SK-N-SH (cell line): ENCODE measurements around the gene PPP1R2C. TPM values are rescaled to one million over a fixed set of nuclear protein-coding genes. Genes with fewer than 3 reads are reported as not detected.

Source experiments
- CTCF ChIA-PET: fragments of 300-600, 350-600 bp; formaldehyde crosslinking; extraction: SDS; loops from one replicate; lab custom pipeline; 2021; lab: Yijun Ruan, JAX
- POLR2A ChIA-PET: fragments of 350-600 bp; sonication (Branson Sonifier 250); formaldehyde crosslinking; extraction: SDS; loops from one replicate; lab custom pipeline; 2020; ENCODE audit warnings: antibody characterized with exemption, inconsistent platforms; lab: Yijun Ruan, JAX
- DNase-seq: peaks from one replicate; pipeline ENCODE4 v3.0.0; 2012
- H2AFZ ChIP-seq: fragments of 200-600 bp; sonication (generic); 2 replicates; pipeline ENCODE4 v1.8.1; 2016; ENCODE audit warnings: antibody characterized with exemption, mild to moderate bottlenecking, low read depth
- H3F3A ChIP-seq: fragments of 200-600 bp; sonication (generic); replicated peaks from 2 replicates; pipeline ENCODE3; 2016; ENCODE audit warnings: antibody characterized with exemption, mild to moderate bottlenecking; ENCODE audit not compliant: insufficient read depth
- H3K27ac ChIP-seq, 2 experiments: fragments of 200-500 bp in 1 of 2; fragments of 200-600 bp in 1 of 2; sonication (Bioruptor generic) in 1 of 2; sonication (generic), shearing (Covaris generic) in 1 of 2; 2 replicates each; pipeline versions ENCODE4 v1.5.1 to v1.6.1; 2014 to 2016; ENCODE audit warnings: low read depth in 2 of 2, inconsistent platforms in 1 of 2, low read length in 1 of 2, mild to moderate bottlenecking in 1 of 2, mixed read lengths in 1 of 2
- H3K27me3 ChIP-seq: fragments of 200-600 bp; sonication (generic), shearing (Covaris generic); 2 replicates; pipeline ENCODE4 v1.6.1; 2016; ENCODE audit warnings: mixed run types; ENCODE audit not compliant: insufficient read depth
- H3K36me3 ChIP-seq, 2 experiments: fragments of 200-500 bp in 1 of 2; fragments of 200-600 bp in 1 of 2; sonication (Bioruptor generic) in 1 of 2; sonication (generic) in 1 of 2; replicated peaks in 1 of 2; 2 replicates each; pipeline versions ENCODE3 to v1.5.1; 2014 to 2016; ENCODE audit warnings: low read length in 1 of 2, mild to moderate bottlenecking in 1 of 2; ENCODE audit not compliant: insufficient read depth in 2 of 2, control insufficient read depth in 1 of 2
- H3K4me1 ChIP-seq, 2 experiments: fragments of 200-500 bp in 1 of 2; fragments of 200-600 bp in 1 of 2; sonication (Bioruptor generic) in 1 of 2; sonication (generic), shearing (Covaris generic) in 1 of 2; 2 replicates each; pipeline versions ENCODE4 v1.5.1 to v1.6.1; 2014 to 2016; ENCODE audit warnings: low read depth in 1 of 2, low read length in 1 of 2, mixed run types in 1 of 2; ENCODE audit not compliant: insufficient read depth in 2 of 2, control insufficient read depth in 1 of 2
- H3K4me2 ChIP-seq: fragments of 200-600 bp; sonication (generic), shearing (Covaris generic); 2 replicates; pipeline ENCODE4 v1.6.1; 2017; ENCODE audit warnings: mixed run types
- H3K4me3 ChIP-seq, 2 experiments: fragments of 200-500 bp in 1 of 2; fragments of 200-600 bp in 1 of 2; sonication (Bioruptor generic) in 1 of 2; sonication (generic), shearing (Covaris generic) in 1 of 2; 2 replicates each; pipeline versions ENCODE4 v1.5.1 to v1.8.1; 2014 to 2016; ENCODE audit warnings: low read depth in 2 of 2, inconsistent platforms in 1 of 2, low read length in 1 of 2, mild to moderate bottlenecking in 1 of 2, mixed read lengths in 1 of 2, moderate library complexity in 1 of 2
- H3K79me2 ChIP-seq: fragments of 200-600 bp; sonication (generic); 2 replicates; pipeline ENCODE4 v1.8.1; 2017; ENCODE audit warnings: mild to moderate bottlenecking; ENCODE audit not compliant: insufficient read depth
- H3K9ac ChIP-seq: fragments of 200-600 bp; sonication (generic); 2 replicates; pipeline ENCODE4 v1.6.1; 2017; ENCODE audit warnings: mixed run types
- H3K9me2 ChIP-seq: fragments of 200-600 bp; sonication (generic); 2 replicates; pipeline ENCODE4 v1.6.1; 2017; ENCODE audit warnings: mixed run types
- H3K9me3 ChIP-seq: fragments of 200-600 bp; sonication (generic); 2 replicates; pipeline ENCODE4 v1.6.1; 2017; ENCODE audit warnings: mixed run types, mild to moderate bottlenecking, moderate library complexity
- H4K20me1 ChIP-seq: fragments of 200-600 bp; sonication (generic); 2 replicates; pipeline ENCODE4 v1.6.1; 2017; ENCODE audit warnings: mild to moderate bottlenecking, mixed run types; ENCODE audit not compliant: insufficient read depth
- CHD2 ChIP-seq: fragments of 150-350 bp; IDR thresholded peaks from 2 replicates; pipeline ENCODE4 v1.6.1; 2018; ENCODE audit warnings: low read length; ENCODE audit not compliant: partially characterized antibody
- EP300 ChIP-seq, 2 experiments: IDR thresholded peaks; 2 replicates each; pipeline versions ENCODE4 v1.4.0 to v1.6.1; 2012; ENCODE audit warnings: borderline replicate concordance in 1 of 2, low read depth in 1 of 2, low read length in 1 of 2
- EZH2phosphoT487 ChIP-seq: fragments of 200-600 bp; sonication (generic); IDR thresholded peaks from 2 replicates; pipeline ENCODE4 v1.6.1; 2017; ENCODE audit warnings: low read depth, mixed run types, mild to moderate bottlenecking, antibody characterized with exemption, moderate library complexity, borderline replicate concordance
- FOXJ3 ChIP-seq: sonication (generic); formaldehyde crosslinking; IDR thresholded peaks from 2 replicates; pipeline ENCODE4 v1.5.1; 2020; ENCODE audit warnings: mild to moderate bottlenecking, missing genetic modification reagents
- FOXM1 ChIP-seq: IDR thresholded peaks from 2 replicates; pipeline ENCODE4 v1.4.0; 2012; ENCODE audit warnings: low read depth, mild to moderate bottlenecking
- GABPA ChIP-seq: IDR thresholded peaks from 2 replicates; pipeline ENCODE4 v1.4.0; 2012; ENCODE audit warnings: low read depth, mild to moderate bottlenecking
- GATA2 ChIP-seq: sonication (generic); formaldehyde crosslinking; IDR thresholded peaks from 2 replicates; pipeline ENCODE4 v1.5.0; 2020; ENCODE audit warnings: mild to moderate bottlenecking, missing genetic modification reagents
- JUND ChIP-seq: IDR thresholded peaks from 2 replicates; pipeline ENCODE4 v1.4.0; 2012
- RCOR1 ChIP-seq: fragments of 150-350 bp; IDR thresholded peaks from 2 replicates; pipeline ENCODE4 v1.6.1; 2017; ENCODE audit warnings: antibody characterized with exemption, low read length
- RXRA ChIP-seq: IDR thresholded peaks from 2 replicates; pipeline ENCODE4 v1.4.0; 2012; ENCODE audit warnings: low read depth, mild to moderate bottlenecking, borderline replicate concordance
- SMC3 ChIP-seq: IDR thresholded peaks from 2 replicates; pipeline ENCODE4 v1.6.1; 2012; ENCODE audit warnings: low read depth, low read length, improper control_type of control experiment
- TAF1 ChIP-seq: IDR thresholded peaks from 2 replicates; pipeline ENCODE4 v1.6.1; 2012; ENCODE audit warnings: low read depth, mild to moderate bottlenecking, low read length, moderate library complexity, borderline replicate concordance
- TCF12 ChIP-seq: IDR thresholded peaks from 2 replicates; pipeline ENCODE4 v1.4.0; 2012
- TEAD4 ChIP-seq: IDR thresholded peaks from 2 replicates; pipeline ENCODE4 v1.4.0; 2012; ENCODE audit warnings: mild to moderate bottlenecking, borderline replicate concordance; ENCODE audit not compliant: insufficient read depth
- YY1 ChIP-seq: IDR thresholded peaks from 2 replicates; pipeline ENCODE4 v1.4.0; 2012; ENCODE audit warnings: low read depth, mild to moderate bottlenecking
- WGBS: methylation state at CpG from one replicate; pipeline ENCODE4 v1.1.6; 2017; ENCODE audit warnings: low lambda C conversion rate; 5-methylcytosine and 5-hydroxymethylcytosine counted together
- polyA plus RNA-seq, 3 experiments: library from polyadenylated mRNA; depleted of rRNA; stranded (reverse); fragments of >200 nt; gene quantifications; 2 replicates each; pipeline ENCODE4 v1.2.3, GENCODE V29; 2012
- TF ChIP-seq, protein P1 (sequence below): fragments of 200-600 bp; sonication (generic); IDR thresholded peaks from 2 replicates; pipeline ENCODE4 v1.6.1; 2017; ENCODE audit warnings: antibody characterized with exemption, mild to moderate bottlenecking, moderate library complexity
- TF ChIP-seq, protein P2 (sequence below): IDR thresholded peaks from 2 replicates; pipeline ENCODE4 v1.6.1; 2012; ENCODE audit warnings: mild to moderate bottlenecking, low read depth, low read length, moderate library complexity
- TF ChIP-seq, protein P3 (sequence below): IDR thresholded peaks from 2 replicates; pipeline ENCODE4 v1.4.0; 2012; ENCODE audit warnings: low read depth
- TF ChIP-seq, protein P4 (sequence below): fragments of 150-350 bp; IDR thresholded peaks from 2 replicates; pipeline ENCODE4 v1.6.1; 2016; ENCODE audit warnings: mild to moderate bottlenecking, low read depth, low read length
- TF ChIP-seq, protein P5 (sequence below): IDR thresholded peaks from 2 replicates; pipeline ENCODE4; 2012

Gene PPP1R2C
- polyA plus RNA-seq, 1 of the 3 experiments (the other 2 are of a cell fraction), result not detected

DNA sequence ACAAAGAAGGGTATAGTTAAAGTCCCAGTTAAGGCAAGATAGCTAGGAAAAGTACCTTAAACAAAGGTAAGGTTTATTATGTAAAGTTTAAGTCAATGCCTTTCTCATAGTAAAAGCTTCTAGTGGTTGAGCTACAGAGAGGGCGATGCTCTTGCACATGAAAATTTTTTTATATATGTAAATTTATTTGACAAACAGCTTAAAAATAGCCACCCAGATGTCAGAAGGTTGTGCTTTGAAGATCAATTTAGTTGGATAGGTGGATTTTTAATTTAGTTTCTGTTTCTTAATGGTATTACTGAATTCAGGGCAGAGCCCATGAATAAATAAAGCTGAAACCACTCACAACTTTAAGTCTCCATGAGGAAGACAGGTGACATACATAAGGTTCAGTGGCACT is 29.4 kb upstream of the PPP1R2C start:
- POLR2A ChIA-PET, result no interaction called here

More for the DNA sequence above, 29.4 kb upstream of the PPP1R2C start:
- no peak for DNase-seq
- H3K27ac ChIP-seq, result no peak overlapping the region
- WGBS, result 16% methylated on average over 1 of the region's 1 CpG
- no peak overlapping the region for H3K4me2 ChIP-seq
- H3K36me3 ChIP-seq, result no peaks in the 10 kb centered on the region
- no peaks in the 10 kb centered on the region for H3F3A ChIP-seq
- H3K9ac ChIP-seq, result no peak overlapping the region
- no peak overlapping the region for H2AFZ ChIP-seq
- no peaks in the 10 kb centered on the region for H3K9me2 ChIP-seq
- H3K79me2 ChIP-seq, result no peaks in the 10 kb centered on the region
- H3K4me1 ChIP-seq, result no peaks in the 10 kb centered on the region
- H3K4me3 ChIP-seq, result no peak overlapping the region
- H3K9me3 ChIP-seq, result no peaks in the 10 kb centered on the region
- CTCF ChIA-PET, result no interaction called here
- TF ChIP-seq FOXJ3 (CRISPR knock-in tag) (no peak), FOXM1 (no peak), EZH2phosphoT487 (no peak), GABPA (no peak), RXRA (no peak), JUND (no peak), GATA2 (CRISPR knock-in tag) (no peak), TCF12 (no peak), CHD2 (no peak), SMC3 (no peak), TAF1 (no peak), TEAD4 (no peak), EP300 (IDR thresholded peaks at IDR 0.05; ENCODE audit: borderline replicate concordance in 1 of 2, low read depth in 1 of 2, low read length in 1 of 2) (no peak), RCOR1 (no peak), YY1 (no peak)
- TF ChIP-seq, protein P1, sequence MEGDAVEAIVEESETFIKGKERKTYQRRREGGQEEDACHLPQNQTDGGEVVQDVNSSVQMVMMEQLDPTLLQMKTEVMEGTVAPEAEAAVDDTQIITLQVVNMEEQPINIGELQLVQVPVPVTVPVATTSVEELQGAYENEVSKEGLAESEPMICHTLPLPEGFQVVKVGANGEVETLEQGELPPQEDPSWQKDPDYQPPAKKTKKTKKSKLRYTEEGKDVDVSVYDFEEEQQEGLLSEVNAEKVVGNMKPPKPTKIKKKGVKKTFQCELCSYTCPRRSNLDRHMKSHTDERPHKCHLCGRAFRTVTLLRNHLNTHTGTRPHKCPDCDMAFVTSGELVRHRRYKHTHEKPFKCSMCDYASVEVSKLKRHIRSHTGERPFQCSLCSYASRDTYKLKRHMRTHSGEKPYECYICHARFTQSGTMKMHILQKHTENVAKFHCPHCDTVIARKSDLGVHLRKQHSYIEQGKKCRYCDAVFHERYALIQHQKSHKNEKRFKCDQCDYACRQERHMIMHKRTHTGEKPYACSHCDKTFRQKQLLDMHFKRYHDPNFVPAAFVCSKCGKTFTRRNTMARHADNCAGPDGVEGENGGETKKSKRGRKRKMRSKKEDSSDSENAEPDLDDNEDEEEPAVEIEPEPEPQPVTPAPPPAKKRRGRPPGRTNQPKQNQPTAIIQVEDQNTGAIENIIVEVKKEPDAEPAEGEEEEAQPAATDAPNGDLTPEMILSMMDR, result no peak
- TF ChIP-seq, protein P2, sequence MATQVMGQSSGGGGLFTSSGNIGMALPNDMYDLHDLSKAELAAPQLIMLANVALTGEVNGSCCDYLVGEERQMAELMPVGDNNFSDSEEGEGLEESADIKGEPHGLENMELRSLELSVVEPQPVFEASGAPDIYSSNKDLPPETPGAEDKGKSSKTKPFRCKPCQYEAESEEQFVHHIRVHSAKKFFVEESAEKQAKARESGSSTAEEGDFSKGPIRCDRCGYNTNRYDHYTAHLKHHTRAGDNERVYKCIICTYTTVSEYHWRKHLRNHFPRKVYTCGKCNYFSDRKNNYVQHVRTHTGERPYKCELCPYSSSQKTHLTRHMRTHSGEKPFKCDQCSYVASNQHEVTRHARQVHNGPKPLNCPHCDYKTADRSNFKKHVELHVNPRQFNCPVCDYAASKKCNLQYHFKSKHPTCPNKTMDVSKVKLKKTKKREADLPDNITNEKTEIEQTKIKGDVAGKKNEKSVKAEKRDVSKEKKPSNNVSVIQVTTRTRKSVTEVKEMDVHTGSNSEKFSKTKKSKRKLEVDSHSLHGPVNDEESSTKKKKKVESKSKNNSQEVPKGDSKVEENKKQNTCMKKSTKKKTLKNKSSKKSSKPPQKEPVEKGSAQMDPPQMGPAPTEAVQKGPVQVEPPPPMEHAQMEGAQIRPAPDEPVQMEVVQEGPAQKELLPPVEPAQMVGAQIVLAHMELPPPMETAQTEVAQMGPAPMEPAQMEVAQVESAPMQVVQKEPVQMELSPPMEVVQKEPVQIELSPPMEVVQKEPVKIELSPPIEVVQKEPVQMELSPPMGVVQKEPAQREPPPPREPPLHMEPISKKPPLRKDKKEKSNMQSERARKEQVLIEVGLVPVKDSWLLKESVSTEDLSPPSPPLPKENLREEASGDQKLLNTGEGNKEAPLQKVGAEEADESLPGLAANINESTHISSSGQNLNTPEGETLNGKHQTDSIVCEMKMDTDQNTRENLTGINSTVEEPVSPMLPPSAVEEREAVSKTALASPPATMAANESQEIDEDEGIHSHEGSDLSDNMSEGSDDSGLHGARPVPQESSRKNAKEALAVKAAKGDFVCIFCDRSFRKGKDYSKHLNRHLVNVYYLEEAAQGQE, result no peak
- TF ChIP-seq, protein P3, sequence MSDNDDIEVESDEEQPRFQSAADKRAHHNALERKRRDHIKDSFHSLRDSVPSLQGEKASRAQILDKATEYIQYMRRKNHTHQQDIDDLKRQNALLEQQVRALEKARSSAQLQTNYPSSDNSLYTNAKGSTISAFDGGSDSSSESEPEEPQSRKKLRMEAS, result no peak
- TF ChIP-seq, protein P4, sequence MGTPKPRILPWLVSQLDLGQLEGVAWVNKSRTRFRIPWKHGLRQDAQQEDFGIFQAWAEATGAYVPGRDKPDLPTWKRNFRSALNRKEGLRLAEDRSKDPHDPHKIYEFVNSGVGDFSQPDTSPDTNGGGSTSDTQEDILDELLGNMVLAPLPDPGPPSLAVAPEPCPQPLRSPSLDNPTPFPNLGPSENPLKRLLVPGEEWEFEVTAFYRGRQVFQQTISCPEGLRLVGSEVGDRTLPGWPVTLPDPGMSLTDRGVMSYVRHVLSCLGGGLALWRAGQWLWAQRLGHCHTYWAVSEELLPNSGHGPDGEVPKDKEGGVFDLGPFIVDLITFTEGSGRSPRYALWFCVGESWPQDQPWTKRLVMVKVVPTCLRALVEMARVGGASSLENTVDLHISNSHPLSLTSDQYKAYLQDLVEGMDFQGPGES, result no peak
- TF ChIP-seq, protein P5, sequence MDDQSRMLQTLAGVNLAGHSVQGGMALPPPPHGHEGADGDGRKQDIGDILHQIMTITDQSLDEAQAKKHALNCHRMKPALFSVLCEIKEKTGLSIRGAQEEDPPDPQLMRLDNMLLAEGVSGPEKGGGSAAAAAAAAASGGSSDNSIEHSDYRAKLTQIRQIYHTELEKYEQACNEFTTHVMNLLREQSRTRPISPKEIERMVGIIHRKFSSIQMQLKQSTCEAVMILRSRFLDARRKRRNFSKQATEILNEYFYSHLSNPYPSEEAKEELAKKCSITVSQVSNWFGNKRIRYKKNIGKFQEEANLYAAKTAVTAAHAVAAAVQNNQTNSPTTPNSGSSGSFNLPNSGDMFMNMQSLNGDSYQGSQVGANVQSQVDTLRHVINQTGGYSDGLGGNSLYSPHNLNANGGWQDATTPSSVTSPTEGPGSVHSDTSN, result no peak
- H4K20me1 ChIP-seq, result no peaks in the 10 kb centered on the region
- no peaks in the 10 kb centered on the region for H3K27me3 ChIP-seq
